Colonic mucosa (tissue), 4 donors: ENCODE data around the gene GPR146. TPM values are rescaled to one million over a fixed set of nuclear protein-coding genes. Genes with fewer than 3 reads are reported as not detected.
A peak's percentile ranks its signal among the peaks of the same experiment; 100 is the strongest.

Experiments used
- DNase-seq: peaks from one replicate; pipeline ENCODE4 v3.0.0-alpha.2; 2020
- H3K27ac ChIP-seq: fragments of 200-600 bp; one replicate; pipeline ENCODE4 v1.8.0; 2021
- H3K27me3 ChIP-seq: fragments of 200-600 bp; one replicate; pipeline ENCODE4 v1.8.0; 2021
- H3K36me3 ChIP-seq: fragments of 200-600 bp; one replicate; pipeline ENCODE4 v1.8.0; 2021
- H3K4me1 ChIP-seq: fragments of 200-600 bp; one replicate; pipeline ENCODE4 v1.8.0; 2021; ENCODE audit warnings: mild to moderate bottlenecking
- H3K4me3 ChIP-seq: fragments of 200-600 bp; one replicate; pipeline ENCODE4 v1.8.0; 2021
- H3K9ac ChIP-seq, 2 donors: one replicate each; pipeline ENCODE4 v1.7.0; 2013; ENCODE audit warnings: control low read depth in 2 of 2, low read depth in 2 of 2, low read length in 2 of 2
- H3K9me3 ChIP-seq: fragments of 200-600 bp; one replicate; pipeline ENCODE4 v1.8.0; 2021
- intact Hi-C: fragments of 100-400 bp; cut with DNase I; formaldehyde crosslinking; loops from one replicate; pipeline ENCODE4 v1.14.1; 2022
- microRNA-seq: library from miRNA; unstranded; fragments of <30 nt; microRNA quantifications from one replicate; pipeline ENCODE4, GENCODE V29; 2019
- total RNA-seq, 2 donors: library from RNA; stranded (reverse); fragmentation: NEBNext Ultra II Directional in 1 of 2; extraction: Animal tissue kit (Norgen Biotek cat#: 25700) in 1 of 2; gene quantifications; one replicate each; pipeline ENCODE4 v1.2.1, GENCODE V29; 2021
- TF ChIP-seq, protein P1 (sequence below): fragments of 200-600 bp; IDR thresholded peaks from one replicate; pipeline ENCODE4 v1.8.0; 2022; ENCODE audit warnings: antibody characterized with exemption, mild to moderate bottlenecking
- donor health status: healthy.
- donor health status: DM: no; HTN: no; CAD: no.
- donor health status: DM: no; HTN: no; CAD: no.

GPR146 gene
- total RNA-seq, 2 donors from 2014 or later = 2.9 to 9.0 TPM

DNA sequence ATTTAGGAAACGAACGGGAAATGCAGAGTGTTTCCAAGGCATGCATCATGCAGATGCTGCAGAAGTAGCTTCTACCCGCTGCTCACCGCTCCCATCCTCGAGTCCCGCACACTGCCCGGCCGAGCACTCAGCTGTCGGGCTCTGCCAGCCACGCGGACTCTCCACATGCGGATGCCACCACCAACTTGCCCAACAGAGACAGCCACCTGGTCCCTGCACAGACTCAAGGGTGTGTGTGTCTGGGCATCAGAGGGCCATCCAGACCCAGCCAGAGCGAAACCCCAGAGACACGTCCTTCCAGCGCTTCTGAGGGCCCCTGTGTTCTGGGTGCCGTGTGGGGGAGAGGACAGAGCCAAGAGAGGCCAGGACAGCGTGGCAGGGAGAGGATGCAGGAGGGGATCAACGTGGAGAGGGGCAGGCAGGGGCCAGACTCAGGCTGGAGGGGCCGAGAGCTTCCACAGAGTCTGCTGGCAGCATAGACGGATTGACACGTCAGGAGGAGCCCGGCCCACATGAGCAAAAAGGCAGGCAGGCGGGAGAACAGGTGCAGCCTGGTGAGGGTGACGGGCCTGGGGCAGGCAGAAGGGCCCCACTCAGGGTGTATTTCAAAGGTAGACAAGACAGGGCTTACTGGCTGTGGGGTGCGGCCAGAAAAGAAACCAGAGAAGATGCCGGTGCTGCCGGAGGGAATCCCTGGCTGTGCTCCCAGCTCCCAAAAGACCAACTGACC lies 61.9 kb downstream of the GPR146 start:
- H3K4me1 ChIP-seq = no peaks in the 10 kb centered on the region
- TF ChIP-seq, protein P1, sequence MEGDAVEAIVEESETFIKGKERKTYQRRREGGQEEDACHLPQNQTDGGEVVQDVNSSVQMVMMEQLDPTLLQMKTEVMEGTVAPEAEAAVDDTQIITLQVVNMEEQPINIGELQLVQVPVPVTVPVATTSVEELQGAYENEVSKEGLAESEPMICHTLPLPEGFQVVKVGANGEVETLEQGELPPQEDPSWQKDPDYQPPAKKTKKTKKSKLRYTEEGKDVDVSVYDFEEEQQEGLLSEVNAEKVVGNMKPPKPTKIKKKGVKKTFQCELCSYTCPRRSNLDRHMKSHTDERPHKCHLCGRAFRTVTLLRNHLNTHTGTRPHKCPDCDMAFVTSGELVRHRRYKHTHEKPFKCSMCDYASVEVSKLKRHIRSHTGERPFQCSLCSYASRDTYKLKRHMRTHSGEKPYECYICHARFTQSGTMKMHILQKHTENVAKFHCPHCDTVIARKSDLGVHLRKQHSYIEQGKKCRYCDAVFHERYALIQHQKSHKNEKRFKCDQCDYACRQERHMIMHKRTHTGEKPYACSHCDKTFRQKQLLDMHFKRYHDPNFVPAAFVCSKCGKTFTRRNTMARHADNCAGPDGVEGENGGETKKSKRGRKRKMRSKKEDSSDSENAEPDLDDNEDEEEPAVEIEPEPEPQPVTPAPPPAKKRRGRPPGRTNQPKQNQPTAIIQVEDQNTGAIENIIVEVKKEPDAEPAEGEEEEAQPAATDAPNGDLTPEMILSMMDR = no peak
- no peaks in the 10 kb centered on the region for H3K27me3 ChIP-seq
- no peaks in the 10 kb centered on the region for H3K9me3 ChIP-seq
- no peak for DNase-seq
- intact Hi-C loops = no loop called here
- no peak overlapping the region for H3K27ac ChIP-seq
- no peak overlapping the region for H3K4me3 ChIP-seq
- no peaks in the 10 kb centered on the region for H3K36me3 ChIP-seq
- H3K9ac ChIP-seq = no peak overlapping the region

DNA sequence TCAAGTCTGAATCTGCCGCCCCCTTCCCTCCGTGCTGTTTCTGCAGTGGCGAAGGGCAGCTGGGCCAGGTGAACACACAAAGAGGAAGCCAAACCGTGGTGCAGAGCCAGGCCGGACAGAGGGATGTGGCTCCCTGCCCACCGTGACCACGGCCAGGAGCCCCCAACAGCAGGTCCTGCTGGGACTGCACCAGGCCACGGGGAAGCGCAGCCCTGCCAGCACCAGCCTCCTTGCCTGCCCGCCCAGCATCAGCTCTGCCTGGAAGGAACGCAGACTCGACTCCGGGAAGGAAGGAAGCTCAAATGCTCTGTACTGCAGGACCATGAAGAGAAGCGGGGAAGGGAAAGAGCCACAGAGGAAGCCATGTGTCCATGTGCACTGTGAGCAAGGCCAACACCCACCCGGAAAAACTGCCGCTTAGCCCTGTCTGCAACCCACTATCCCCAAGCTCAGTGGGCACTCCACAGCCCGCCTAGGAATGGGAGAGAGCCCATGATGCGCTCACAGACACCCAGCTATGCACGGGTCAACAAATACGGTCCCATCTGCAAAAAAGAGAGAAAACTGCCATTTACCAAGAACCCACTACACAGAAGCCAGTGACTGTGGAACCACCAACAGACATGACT lies 62.6 kb downstream of the GPR146 start:
- TF ChIP-seq, protein P1 = no peak
- DNase-seq = no peak
- Histone ChIP-seq H3K9ac (no peak overlapping the region), H3K4me1 (no peaks in the 10 kb centered on the region), H3K27ac (no peak overlapping the region), H3K4me3 (no peak overlapping the region), H3K27me3 (no peaks in the 10 kb centered on the region), H3K9me3 (no peaks in the 10 kb centered on the region), H3K36me3 (no peaks in the 10 kb centered on the region)
- intact Hi-C loops = no loop called here

- intact Hi-C loops = no loop called here
- H3K4me3 ChIP-seq = no peak overlapping the region
- DNase-seq = no peak
- no peaks in the 10 kb centered on the region for H3K9me3 ChIP-seq
- TF ChIP-seq, protein P1 = no peak
- no peaks in the 10 kb centered on the region for H3K27me3 ChIP-seq
- no peak overlapping the region for H3K9ac ChIP-seq
- H3K4me1 ChIP-seq = no peaks in the 10 kb centered on the region
- no peak overlapping the region for H3K27ac ChIP-seq
- no peaks in the 10 kb centered on the region for H3K36me3 ChIP-seq
Observed at GRCh38 chr7:1108264-1108920, 64.0 kb downstream of the GPR146 start.

Small RNAs within 50 kb of the gene (microRNA-seq; reads per million reads assigned to microRNA genes)
- 798 reads per million, percentile 76 among the genes with 10 or more reads in this experiment for gene MIR339

Other genes with a start within 250 kb of the GPR146 start
- 100 to 1,000 TPM; 122 to 158 TPM for gene SUN1, start 212.1 kb upstream of the GPR146 start, total RNA-seq
- 10 to 100 TPM; 33.0 to 35.9 TPM for gene GET4, start 168.0 kb upstream of the GPR146 start, total RNA-seq
- 100 to 1,000 TPM; 107 to 201 TPM for gene ADAP1, start 89.9 kb upstream of the GPR146 start, total RNA-seq
- gene COX19, start 69.0 kb upstream of the GPR146 start, total RNA-seq = 10 to 100 TPM; 11.6 to 16.5 TPM
- gene CYP2W1, start 61.4 kb upstream of the GPR146 start, total RNA-seq = 1 to 10 TPM; 2.7 to 4.5 TPM
- 1 to 10 TPM; 5.7 to 8.2 TPM for gene GPER1, start 43.6 kb downstream of the GPR146 start, total RNA-seq
- 10 to 100 TPM; 26.2 to 38.7 TPM for gene ZFAND2A, start 115.7 kb downstream of the GPR146 start, total RNA-seq
- gene UNCX, start 188.3 kb downstream of the GPR146 start, total RNA-seq = not detected